Esophagus squamous epithelium (tissue), 5 donors: ENCODE measurements around the gene GABBR2. TPM values are rescaled to one million over a fixed set of nuclear protein-coding genes. Genes with fewer than 3 reads are reported as not detected.

ENCODE experiments used
- DNase-seq: peaks from one replicate; lab custom pipeline; 2025; lab: John Stamatoyannopoulos, UW
- H3K27ac ChIP-seq, 4 donors: fragments of 200-600 bp; sonication (generic); one replicate each; pipeline ENCODE4 v1.5.1; 2016 to 2019; ENCODE audit warnings: mild to moderate bottlenecking in 1 of 4
- H3K27me3 ChIP-seq, 4 donors: fragments of 200-600 bp; sonication (generic); 1 replicate in 3 of 4; 2 replicates in 1 of 4; pipeline versions ENCODE4 v1.5.1 to v1.6.0; 2017 to 2021; ENCODE audit warnings: antibody characterized with exemption in 1 of 4
- H3K36me3 ChIP-seq, 3 donors: fragments of 200-600 bp; sonication (generic); one replicate each; pipeline ENCODE4 v1.5.1; 2016 to 2019
- H3K4me1 ChIP-seq, 3 donors: fragments of 200-600 bp; sonication (generic); one replicate each; pipeline ENCODE4 v1.5.1; 2017 to 2019
- H3K4me3 ChIP-seq, 4 donors: fragments of 200-600 bp; sonication (generic); 1 replicate in 3 of 4; 2 replicates in 1 of 4; pipeline ENCODE4 v1.5.1; 2016 to 2019; ENCODE audit warnings: mild to moderate bottlenecking in 2 of 4, moderate library complexity in 1 of 4
- H3K9me3 ChIP-seq, 3 donors: fragments of 200-600 bp; sonication (generic); one replicate each; pipeline ENCODE4 v1.5.1; 2016 to 2019
- CTCF ChIP-seq, 6 experiments: fragments of 450-650 bp in 4 of 6; fragments of 200-600 bp in 2 of 6; sonication (generic) in 2 of 6; IDR thresholded peaks; one replicate each; pipeline ENCODE4 v1.5.1; 2016 to 2019; ENCODE audit warnings: antibody characterized with exemption in 6 of 6, mild to moderate bottlenecking in 4 of 6, moderate library complexity in 4 of 6
- POLR2A ChIP-seq, 4 donors: fragments of 450-650 bp; IDR thresholded peaks; one replicate each; pipeline ENCODE4 v1.6.1; 2017; ENCODE audit warnings: antibody characterized with exemption in 4 of 4, mild to moderate bottlenecking in 4 of 4, moderate library complexity in 3 of 4
- WGBS, 2 donors: methylation state at CpG; one replicate each; pipeline ENCODE4 v1.1.5; 2018; 5-methylcytosine and 5-hydroxymethylcytosine counted together
- intact Hi-C: fragments of 100-400 bp; cut with DNase I; formaldehyde crosslinking; loops from one replicate; pipeline ENCODE4 v1.15.0; 2022
- total RNA-seq, 4 donors: library from RNA; depleted of rRNA; stranded (reverse); fragments of >200 nt; gene quantifications; one replicate each; pipeline ENCODE4 v1.1.0, GENCODE V29; 2016
- donor health status: DM: yes; HTN: yes; CAD: no.

GABBR2 gene
- total RNA-seq, 4 donors from 2014 or later: not detected

GRCh38 chr9:98445576-98445975 is 263.2 kb downstream of the GABBR2 start:
- Histone ChIP-seq H3K27me3 (peaks cover 0 to 11% (median 0%) of the 10 kb centered on the region in 4 donors), H3K27ac (no peak overlapping the region), H3K9me3 (no peaks in the 10 kb centered on the region), H3K4me3 (no peak overlapping the region), H3K36me3 (no peaks in the 10 kb centered on the region), H3K4me1 (no peaks in the 10 kb centered on the region)
- TF ChIP-seq POLR2A (IDR thresholded peaks at IDR 0.05): no peak
- no peak for TF ChIP-seq CTCF (IDR thresholded peaks at IDR 0.05)
- intact Hi-C loops: no loop called here
- DNase-seq: no peak
- WGBS, 2 donors: 43 to 45% methylated on average over 1 of the region's 1 CpG

- H3K9me3 ChIP-seq: no peaks in the 10 kb centered on the region
- peaks cover 0 to 11% (median 0%) of the 10 kb centered on the region in 4 donors for H3K27me3 ChIP-seq
- DNase-seq: no peak
- intact Hi-C loops: no loop called here
- no peaks in the 10 kb centered on the region for H3K36me3 ChIP-seq
- no peak for TF ChIP-seq CTCF (IDR thresholded peaks at IDR 0.05)
- TF ChIP-seq POLR2A (IDR thresholded peaks at IDR 0.05): no peak
- H3K4me1 ChIP-seq: no peaks in the 10 kb centered on the region
- 70 to 81% methylated on average over 12 to 13 of the region's 13 CpGs for WGBS, 2 donors
- H3K27ac ChIP-seq: no peak overlapping the region
- no peak overlapping the region for H3K4me3 ChIP-seq
These were observed 264.1 kb downstream of the GABBR2 start for GRCh38 chr9:98444601-98445000.

- H3K4me1 ChIP-seq: no peaks in the 10 kb centered on the region
- no peaks in the 10 kb centered on the region for H3K9me3 ChIP-seq
- no peak overlapping the region for H3K4me3 ChIP-seq
- H3K27me3 ChIP-seq: peaks cover 0 to 11% (median 0%) of the 10 kb centered on the region in 4 donors
- no peak overlapping the region for H3K27ac ChIP-seq
- 44 to 49% methylated on average over 2 of the region's 2 CpGs for WGBS, 2 donors
- intact Hi-C loops: no loop called here
- no peaks in the 10 kb centered on the region for H3K36me3 ChIP-seq
- no peak for DNase-seq
- TF ChIP-seq CTCF (IDR thresholded peaks at IDR 0.05) (no peak), POLR2A (IDR thresholded peaks at IDR 0.05) (no peak)
These were observed 266.2 kb downstream of the GABBR2 start for GRCh38 chr9:98442541-98442940.

- TF ChIP-seq POLR2A (IDR thresholded peaks at IDR 0.05): no peak
- intact Hi-C loops: no loop called here
- 39 to 53% methylated on average over 3 of the region's 3 CpGs for WGBS, 2 donors
These were observed 266.6 kb downstream of the GABBR2 start for GRCh38 chr9:98442114-98442513.

DNA sequence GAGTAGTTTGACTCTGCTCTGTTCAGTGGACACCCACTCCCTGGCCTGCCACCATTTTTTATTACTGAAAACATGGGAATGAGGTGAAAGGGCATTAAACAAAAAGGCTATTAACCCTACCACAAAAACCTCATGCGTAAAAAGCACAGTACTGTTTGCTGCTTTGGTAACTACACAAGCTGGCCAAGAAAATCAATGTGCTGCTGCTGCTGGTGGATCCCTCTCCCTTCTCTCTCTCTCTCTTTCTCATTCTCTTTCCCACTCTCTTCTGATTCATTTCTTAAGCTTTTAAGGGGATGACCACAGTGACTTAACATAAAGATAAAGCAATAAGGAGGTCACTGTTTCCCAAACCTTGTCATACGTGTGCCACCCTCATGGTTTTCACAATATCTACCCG is 270.1 kb downstream of the GABBR2 start:
- Histone ChIP-seq H3K27me3 (peaks cover 0 to 5% (median 0%) of the 10 kb centered on the region in 4 donors), H3K9me3 (no peaks in the 10 kb centered on the region), H3K4me3 (no peak overlapping the region), H3K36me3 (no peaks in the 10 kb centered on the region), H3K4me1 (no peaks in the 10 kb centered on the region), H3K27ac (no peak overlapping the region)
- TF ChIP-seq POLR2A (IDR thresholded peaks at IDR 0.05): no peak
- no peak for TF ChIP-seq CTCF (IDR thresholded peaks at IDR 0.05)
- no peak for DNase-seq
- intact Hi-C loops: no loop called here
- WGBS, 2 donors: 78 to 88% methylated on average over 3 of the region's 3 CpGs

More at GRCh38 chr9:98442114-98442513, 266.6 kb downstream of the GABBR2 start:
- H3K27me3 ChIP-seq: peaks cover 0 to 11% (median 0%) of the 10 kb centered on the region in 4 donors
- no peak overlapping the region for H3K4me3 ChIP-seq
- H3K36me3 ChIP-seq: no peaks in the 10 kb centered on the region
- no peak overlapping the region for H3K27ac ChIP-seq
- no peak for DNase-seq
- no peaks in the 10 kb centered on the region for H3K4me1 ChIP-seq
- no peaks in the 10 kb centered on the region for H3K9me3 ChIP-seq
